Trophoblast cell (in vitro differentiated cells and primary cell): Measurements from ENCODE around the gene DYNC2H1.
A peak's percentile ranks its signal among the peaks of the same experiment; 100 is the strongest.

Experiments used
- DNase-seq, 2 donors: peaks; one replicate each; pipeline ENCODE4 v3.0.0-alpha.2; 2016
- H2AFZ ChIP-seq: 2 replicates; pipeline ENCODE4 v1.6.1; 2013; ENCODE audit warnings: low read length, moderate library complexity, mild to moderate bottlenecking; ENCODE audit not compliant: insufficient read depth, poor library complexity
- H2AK5ac ChIP-seq: 2 replicates; pipeline ENCODE4 v1.6.1; 2013; ENCODE audit warnings: mild to moderate bottlenecking, low read length
- H2BK120ac ChIP-seq: 2 replicates; pipeline ENCODE4 v1.6.1; 2013; ENCODE audit warnings: low read length, mild to moderate bottlenecking, moderate library complexity; ENCODE audit not compliant: insufficient read depth, poor library complexity
- H2BK12ac ChIP-seq: 2 replicates; pipeline ENCODE4 v1.6.1; 2013; ENCODE audit warnings: mild to moderate bottlenecking, low read length, moderate library complexity
- H2BK5ac ChIP-seq: 2 replicates; pipeline ENCODE4 v1.6.1; 2013; ENCODE audit warnings: low read length, low read depth, moderate library complexity, mild to moderate bottlenecking; ENCODE audit not compliant: poor library complexity
- H3K14ac ChIP-seq: 2 replicates; pipeline ENCODE4 v1.6.1; 2013; ENCODE audit warnings: mild to moderate bottlenecking, low read length
- H3K18ac ChIP-seq: 2 replicates; pipeline ENCODE4 v1.6.1; 2013; ENCODE audit warnings: mild to moderate bottlenecking, low read length
- H3K23ac ChIP-seq: 2 replicates; pipeline ENCODE4 v1.6.1; 2013; ENCODE audit warnings: low read length
- H3K27ac ChIP-seq: 2 replicates; pipeline ENCODE4 v1.5.1; 2013; ENCODE audit warnings: low read depth, mild to moderate bottlenecking, inconsistent platforms, low read length, moderate library complexity
- H3K27me3 ChIP-seq: 2 replicates; pipeline ENCODE4 v1.6.1; 2013; ENCODE audit warnings: inconsistent platforms, mild to moderate bottlenecking, low read length, moderate library complexity; ENCODE audit not compliant: insufficient read depth
- H3K36me3 ChIP-seq, 2 experiments: 1 replicate in 1 of 2; 2 replicates in 1 of 2; pipeline ENCODE4 v1.6.1; 2013; ENCODE audit warnings: low read length in 2 of 2, mild to moderate bottlenecking in 2 of 2, moderate library complexity in 1 of 2; ENCODE audit not compliant: insufficient read depth in 2 of 2, control insufficient read depth in 1 of 2
- H3K4ac ChIP-seq: 2 replicates; pipeline ENCODE4 v1.6.1; 2013; ENCODE audit warnings: low read depth, mild to moderate bottlenecking, low read length, moderate library complexity
- H3K4me1 ChIP-seq, 2 experiments: 1 replicate in 1 of 2; 2 replicates in 1 of 2; pipeline ENCODE4 v1.6.1; 2013; ENCODE audit warnings: low read length in 2 of 2, mild to moderate bottlenecking in 2 of 2, moderate library complexity in 1 of 2; ENCODE audit not compliant: insufficient read depth in 2 of 2, control insufficient read depth in 1 of 2
- H3K4me2 ChIP-seq: 2 replicates; pipeline ENCODE4 v1.6.1; 2013; ENCODE audit warnings: inconsistent platforms, mild to moderate bottlenecking, low read length, moderate library complexity
- H3K4me3 ChIP-seq: 2 replicates; pipeline ENCODE4 v1.5.1; 2013; ENCODE audit warnings: mild to moderate bottlenecking, low read depth, low read length, inconsistent platforms
- H3K79me1 ChIP-seq: one replicate; pipeline ENCODE4 v1.6.1; 2013; ENCODE audit warnings: low read length
- H3K79me2 ChIP-seq: 2 replicates; pipeline ENCODE4 v1.6.1; 2013; ENCODE audit warnings: low read length, mild to moderate bottlenecking; ENCODE audit not compliant: control insufficient read depth, insufficient read depth, poor library complexity
- H3K9ac ChIP-seq: 2 replicates; pipeline ENCODE4 v1.6.1; 2013; ENCODE audit warnings: mild to moderate bottlenecking, low read length
- H3K9me3 ChIP-seq: 2 replicates; pipeline ENCODE4 v1.6.1; 2013; ENCODE audit warnings: low read depth, mild to moderate bottlenecking, control low read depth, inconsistent platforms, low read length; ENCODE audit not compliant: insufficient read depth
- H4K12ac ChIP-seq: 2 replicates; pipeline ENCODE4 v1.6.1; 2013; ENCODE audit warnings: low read depth, mild to moderate bottlenecking, low read length, moderate library complexity
- H4K8ac ChIP-seq: 2 replicates; pipeline ENCODE4 v1.6.1; 2013; ENCODE audit warnings: low read depth, mild to moderate bottlenecking, low read length, moderate library complexity
- H4K91ac ChIP-seq: one replicate; pipeline ENCODE4 v1.6.1; 2013; ENCODE audit warnings: low read depth, mild to moderate bottlenecking, low read length, moderate library complexity
- whole genome bisulfite sequencing: extraction: QIAGEN DNeasy Blood & Tissue Kit; methylation state at CpG from one replicate; pipeline ENCODE4 v1.1.7; 2013; ENCODE audit warnings: missing lambda C conversion rate; ENCODE audit not compliant: insufficient read length, insufficient coverage; ENCODE audit errors: extremely low coverage; 5-methylcytosine and 5-hydroxymethylcytosine counted together

DYNC2H1 gene

DNA sequence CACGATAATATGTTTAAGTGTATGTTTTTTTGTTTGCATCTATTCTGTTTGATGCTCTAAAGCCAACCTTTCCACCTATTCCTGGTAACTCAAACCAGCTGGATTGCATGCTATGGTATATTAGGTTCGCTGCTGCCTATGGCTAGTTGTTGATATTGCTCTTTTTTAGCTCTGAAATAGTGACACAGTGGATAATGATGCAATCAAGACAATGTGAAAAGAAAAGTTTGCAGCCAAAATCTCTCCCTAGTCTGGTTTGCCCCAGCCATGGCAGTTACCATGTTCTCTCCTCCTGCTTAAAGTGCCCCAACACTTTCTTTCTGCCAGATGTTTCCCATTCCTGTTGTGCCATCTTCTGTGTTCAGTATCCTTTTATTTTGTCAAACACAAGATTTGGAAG is 269.7 kb downstream of the DYNC2H1 start:
- no CpG with 5 or more reads among the region's 2 CpGs for WGBS

GRCh38 chr11:103380031-103380430 is 270.8 kb downstream of the DYNC2H1 start:
- Histone ChIP-seq H3K4me1 (no peaks in the 10 kb centered on the region), H3K79me1 (no peaks in the 10 kb centered on the region), H2AK5ac (no peak overlapping the region), H3K14ac (no peak overlapping the region), H3K9me3 (peaks cover 2% of the 10 kb centered on the region), H3K27me3 (no peaks in the 10 kb centered on the region), H3K27ac (no peak overlapping the region), H3K4me2 (no peak overlapping the region), H3K4ac (no peak overlapping the region), H4K12ac (no peak overlapping the region), H4K8ac (no peak overlapping the region), H3K36me3 (no peaks in the 10 kb centered on the region), H2BK12ac (no peak overlapping the region), H3K18ac (no peak overlapping the region), H3K23ac (no peak overlapping the region), H2BK120ac (no peak overlapping the region), H2BK5ac (no peak overlapping the region), H3K79me2 (no peaks in the 10 kb centered on the region), H3K4me3 (no peak overlapping the region), H4K91ac (no peak overlapping the region), H3K9ac (no peak overlapping the region), H2AFZ (no peak overlapping the region)
- DNase-seq = no peak
- no CpG with 5 or more reads among the region's 3 CpGs for WGBS

More for the DNA sequence above, 269.7 kb downstream of the DYNC2H1 start:
- H3K18ac ChIP-seq = no peak overlapping the region
- H4K8ac ChIP-seq = no peak overlapping the region
- no peak overlapping the region for H2AFZ ChIP-seq
- no peak overlapping the region for H3K27ac ChIP-seq
- H4K12ac ChIP-seq = no peak overlapping the region
- no peaks in the 10 kb centered on the region for H3K4me1 ChIP-seq
- H3K36me3 ChIP-seq = no peaks in the 10 kb centered on the region
- no peak overlapping the region for H2BK12ac ChIP-seq
- H3K9ac ChIP-seq = no peak overlapping the region
- H2AK5ac ChIP-seq = no peak overlapping the region
- no peaks in the 10 kb centered on the region for H3K27me3 ChIP-seq
- no peak overlapping the region for H3K4me3 ChIP-seq
- H2BK120ac ChIP-seq = no peak overlapping the region
- H3K9me3 ChIP-seq = peaks cover 5% of the 10 kb centered on the region
- H2BK5ac ChIP-seq = no peak overlapping the region
- no peak overlapping the region for H3K23ac ChIP-seq
- H3K79me1 ChIP-seq = no peaks in the 10 kb centered on the region
- no peak overlapping the region for H4K91ac ChIP-seq
- DNase-seq = no peak
- no peak overlapping the region for H3K4ac ChIP-seq
- H3K79me2 ChIP-seq = no peaks in the 10 kb centered on the region
- no peak overlapping the region for H3K4me2 ChIP-seq
- no peak overlapping the region for H3K14ac ChIP-seq

- no peak for DNase-seq
- no peak overlapping the region for H4K8ac ChIP-seq
- no peak overlapping the region for H3K14ac ChIP-seq
- no peak overlapping the region for H3K18ac ChIP-seq
- no peak overlapping the region for H2BK120ac ChIP-seq
- H3K4ac ChIP-seq = no peak overlapping the region
- no peak overlapping the region for H2BK12ac ChIP-seq
- H3K36me3 ChIP-seq = no peaks in the 10 kb centered on the region
- no peaks in the 10 kb centered on the region for H3K27me3 ChIP-seq
- H4K91ac ChIP-seq = no peak overlapping the region
- H4K12ac ChIP-seq = no peak overlapping the region
- no peak overlapping the region for H2AFZ ChIP-seq
- no peak overlapping the region for H3K9ac ChIP-seq
- no peak overlapping the region for H3K4me2 ChIP-seq
- no peaks in the 10 kb centered on the region for H3K79me2 ChIP-seq
- H2AK5ac ChIP-seq = no peak overlapping the region
- H3K4me3 ChIP-seq = no peak overlapping the region
- H3K9me3 ChIP-seq = no peaks in the 10 kb centered on the region
- no peak overlapping the region for H3K27ac ChIP-seq
- H3K23ac ChIP-seq = no peak overlapping the region
- H3K4me1 ChIP-seq = no peaks in the 10 kb centered on the region
- no peak overlapping the region for H2BK5ac ChIP-seq
- H3K79me1 ChIP-seq = no peaks in the 10 kb centered on the region
Observed at GRCh38 chr11:103384652-103385051, 275.4 kb downstream of the DYNC2H1 start.

- Histone ChIP-seq H3K4me1 (no peaks in the 10 kb centered on the region), H3K18ac (no peak overlapping the region), H3K27me3 (no peaks in the 10 kb centered on the region), H4K12ac (no peak overlapping the region), H3K79me2 (no peaks in the 10 kb centered on the region), H2BK120ac (no peak overlapping the region), H3K9ac (no peak overlapping the region), H3K4me2 (no peak overlapping the region), H3K14ac (no peak overlapping the region), H3K4ac (no peak overlapping the region), H3K23ac (no peak overlapping the region), H2AK5ac (no peak overlapping the region), H3K9me3 (no peaks in the 10 kb centered on the region), H4K91ac (no peak overlapping the region), H3K36me3 (no peaks in the 10 kb centered on the region), H2BK12ac (no peak overlapping the region), H3K4me3 (no peak overlapping the region), H2BK5ac (no peak overlapping the region), H4K8ac (no peak overlapping the region), H3K79me1 (no peaks in the 10 kb centered on the region), H3K27ac (no peak overlapping the region), H2AFZ (no peak overlapping the region)
- WGBS = no CpG with 5 or more reads among the region's 2 CpGs
- DNase-seq = peak in 1 of 2 donors; percentile 21
Observed at GRCh38 chr11:103395612-103396011, 286.4 kb downstream of the DYNC2H1 start.
